Karpas-422 (cell line): Measurements from ENCODE around the gene AMPD3. TPM values are rescaled to one million over a fixed set of nuclear protein-coding genes. Genes with fewer than 3 reads are reported as not detected.

Experiments
- DNase-seq: peaks from one replicate; pipeline ENCODE4 v3.0.0-alpha.2; 2015
- H2AFZ ChIP-seq: fragments of 200-600 bp; sonication (generic); 2 replicates; pipeline ENCODE4 v1.6.1; 2014; ENCODE audit warnings: antibody characterized with exemption, low read length, mixed read lengths
- H3K27ac ChIP-seq: fragments of 200-600 bp; sonication (generic); 2 replicates; pipeline ENCODE4 v1.5.1; 2014; ENCODE audit warnings: mild to moderate bottlenecking, low read length, moderate library complexity
- H3K27me3 ChIP-seq: fragments of 200-600 bp; sonication (generic); 2 replicates; pipeline ENCODE4 v1.6.1; 2014; ENCODE audit warnings: low read length, mixed read lengths
- H3K36me3 ChIP-seq: fragments of 200-600 bp; sonication (generic); 2 replicates; pipeline ENCODE4 v1.6.1; 2014; ENCODE audit warnings: low read length, mixed read lengths; ENCODE audit not compliant: insufficient read depth
- H3K4me1 ChIP-seq: fragments of 200-600 bp; sonication (generic); 2 replicates; pipeline ENCODE4 v1.6.1; 2014; ENCODE audit warnings: mild to moderate bottlenecking, low read length, mixed read lengths
- H3K4me2 ChIP-seq: fragments of 200-600 bp; sonication (generic); 2 replicates; pipeline ENCODE4 v1.6.1; 2014; ENCODE audit warnings: low read length, low read depth, mild to moderate bottlenecking; ENCODE audit not compliant: poor library complexity, severe bottlenecking
- H3K4me3 ChIP-seq: fragments of 200-600 bp; sonication (generic); 2 replicates; pipeline ENCODE4 v1.5.1; 2014; ENCODE audit warnings: mild to moderate bottlenecking, antibody characterized with exemption, low read length, mixed read lengths
- H3K79me2 ChIP-seq: fragments of 200-600 bp; sonication (generic); 2 replicates; pipeline ENCODE4 v1.6.1; 2014; ENCODE audit warnings: mild to moderate bottlenecking, low read length, mixed read lengths
- H3K9ac ChIP-seq: fragments of 200-600 bp; sonication (generic); 2 replicates; pipeline ENCODE4 v1.6.0; 2014; ENCODE audit warnings: low read length
- H3K9me2 ChIP-seq: fragments of 200-600 bp; sonication (generic), shearing (Covaris generic); replicated peaks from 2 replicates; pipeline ENCODE4 v1.6.0; 2014; ENCODE audit warnings: mild to moderate bottlenecking, low read length, moderate library complexity; ENCODE audit not compliant: insufficient read depth
- H3K9me3 ChIP-seq: fragments of 300-700, 200-600 bp; sonication (generic); 2 replicates; pipeline ENCODE4 v1.6.1; 2014; ENCODE audit warnings: low read length, mixed read lengths
- H4K20me1 ChIP-seq: fragments of 200-600 bp; sonication (generic); 2 replicates; pipeline ENCODE4 v1.6.1; 2014; ENCODE audit warnings: mild to moderate bottlenecking, antibody characterized with exemption, low read length, low read depth; ENCODE audit not compliant: insufficient read depth
- total RNA-seq: library from RNA; depleted of rRNA; stranded (reverse); fragments of >200 nt; shearing (Covaris generic); gene quantifications from 2 replicates; pipeline ENCODE4 v1.2.3, GENCODE V29; 2014; ENCODE audit warnings: low replicate concordance

AMPD3 gene
- total RNA-seq, 1 experiment from 2014 or later = 12.5 TPM

- H3K27me3 ChIP-seq = no peaks in the 10 kb centered on the region
- DNase-seq = no peak
- no peaks in the 10 kb centered on the region for H3K79me2 ChIP-seq
- peak overlapping the region; percentile 44 for H3K4me2 ChIP-seq
- no peaks in the 10 kb centered on the region for H4K20me1 ChIP-seq
- H3K9ac ChIP-seq = no peak overlapping the region
- H3K9me2 ChIP-seq = no peaks in the 10 kb centered on the region
- 0 out of 2 replicates have a peak overlapping the region, but pooled peaks have one; percentile 9 for H3K4me3 ChIP-seq
- no peak overlapping the region for H3K27ac ChIP-seq
- H3K9me3 ChIP-seq = no peaks in the 10 kb centered on the region
- no peak overlapping the region for H2AFZ ChIP-seq
- H3K4me1 ChIP-seq = peaks cover 25% of the 10 kb centered on the region
- no peaks in the 10 kb centered on the region for H3K36me3 ChIP-seq
Measured at GRCh38 chr11:10450462-10451425, 4.3 kb upstream of the AMPD3 start.

DNA sequence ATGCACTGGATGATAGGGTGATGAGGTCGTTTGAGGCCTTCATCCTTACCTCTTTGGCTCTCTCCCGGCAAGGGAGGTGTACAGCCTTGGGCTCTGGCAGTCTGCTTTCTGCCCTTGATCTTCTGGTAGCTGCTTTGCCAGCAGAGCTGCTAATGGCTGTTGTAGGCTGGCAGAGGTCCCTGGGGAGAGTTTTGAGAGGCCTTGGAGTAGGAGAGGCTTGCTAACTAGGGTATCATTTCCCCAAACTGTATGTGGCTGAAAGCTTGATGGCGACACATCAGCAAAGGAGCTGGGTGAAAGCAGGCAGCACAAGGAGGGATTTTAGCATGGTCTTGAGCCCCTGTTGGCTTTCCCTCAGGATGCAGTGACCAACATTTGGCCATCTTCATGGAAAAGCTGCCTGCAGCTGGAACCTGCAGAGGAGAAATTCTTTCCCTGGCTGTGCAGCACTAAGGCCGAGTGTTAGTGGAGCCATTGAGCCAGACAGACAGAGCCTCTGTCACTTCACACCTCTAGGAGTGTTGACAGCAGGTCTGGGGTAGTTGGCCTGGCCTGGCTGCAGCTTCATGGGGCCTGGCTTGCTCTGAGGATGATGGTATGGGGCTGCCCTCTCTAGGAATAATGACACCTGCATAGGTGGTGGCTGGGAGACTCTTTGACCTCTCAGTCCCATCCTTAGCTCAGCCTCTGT is 3.5 kb upstream of the AMPD3 start:
- Histone ChIP-seq H3K4me3 (no peak overlapping the region), H2AFZ (no peak overlapping the region), H4K20me1 (no peaks in the 10 kb centered on the region), H3K27me3 (no peaks in the 10 kb centered on the region), H3K9me2 (no peaks in the 10 kb centered on the region), H3K9ac (no peak overlapping the region), H3K27ac (no peak overlapping the region), H3K36me3 (no peaks in the 10 kb centered on the region), H3K4me2 (no peak overlapping the region), H3K79me2 (no peaks in the 10 kb centered on the region), H3K9me3 (no peaks in the 10 kb centered on the region), H3K4me1 (peaks cover 33% of the 10 kb centered on the region)
- DNase-seq = no peak

GRCh38 chr11:10452211-10452767 is 2.8 kb upstream of the AMPD3 start:
- no peak overlapping the region for H2AFZ ChIP-seq
- H4K20me1 ChIP-seq = no peaks in the 10 kb centered on the region
- H3K4me3 ChIP-seq = no peak overlapping the region
- H3K36me3 ChIP-seq = no peaks in the 10 kb centered on the region
- no peaks in the 10 kb centered on the region for H3K9me2 ChIP-seq
- no peaks in the 10 kb centered on the region for H3K27me3 ChIP-seq
- no peaks in the 10 kb centered on the region for H3K9me3 ChIP-seq
- no peaks in the 10 kb centered on the region for H3K79me2 ChIP-seq
- H3K9ac ChIP-seq = no peak overlapping the region
- H3K4me1 ChIP-seq = peaks cover 41% of the 10 kb centered on the region
- no peak overlapping the region for H3K27ac ChIP-seq
- no peak overlapping the region for H3K4me2 ChIP-seq
- DNase-seq = no peak

DNA sequence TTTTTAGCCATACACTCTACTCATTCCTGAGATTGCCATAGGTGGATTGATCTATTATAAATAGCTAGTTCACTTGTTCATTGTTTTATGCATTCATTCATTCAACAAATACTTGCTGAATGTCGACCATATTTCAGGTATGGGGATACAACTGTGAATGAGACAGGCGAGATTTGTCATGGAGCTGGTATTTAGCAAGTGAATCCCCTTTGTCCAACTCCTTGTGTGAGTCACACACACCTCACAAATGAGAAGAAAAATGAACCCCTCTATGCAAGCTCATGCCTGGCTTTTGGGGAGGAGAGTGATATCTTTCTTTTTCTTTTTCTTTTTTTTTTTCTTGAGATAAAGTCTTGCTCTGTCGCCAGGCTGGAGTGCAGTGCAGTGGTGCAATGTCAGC is 1.8 kb upstream of the AMPD3 start:
- H3K36me3 ChIP-seq = no peaks in the 10 kb centered on the region
- H3K79me2 ChIP-seq = no peaks in the 10 kb centered on the region
- no peak for DNase-seq
- no peaks in the 10 kb centered on the region for H3K9me2 ChIP-seq
- H2AFZ ChIP-seq = no peak overlapping the region
- no peaks in the 10 kb centered on the region for H4K20me1 ChIP-seq
- H3K27me3 ChIP-seq = no peaks in the 10 kb centered on the region
- no peak overlapping the region for H3K27ac ChIP-seq
- no peak overlapping the region for H3K4me3 ChIP-seq
- H3K4me2 ChIP-seq = no peak overlapping the region
- no peaks in the 10 kb centered on the region for H3K9me3 ChIP-seq
- H3K4me1 ChIP-seq = peaks cover 49% of the 10 kb centered on the region
- H3K9ac ChIP-seq = no peak overlapping the region

GRCh38 chr11:10455637-10456487 is 798 bp downstream of the AMPD3 start:
- peak; percentile 95 for DNase-seq
- H3K9ac ChIP-seq = peak overlapping the region; percentile 69

DNA sequence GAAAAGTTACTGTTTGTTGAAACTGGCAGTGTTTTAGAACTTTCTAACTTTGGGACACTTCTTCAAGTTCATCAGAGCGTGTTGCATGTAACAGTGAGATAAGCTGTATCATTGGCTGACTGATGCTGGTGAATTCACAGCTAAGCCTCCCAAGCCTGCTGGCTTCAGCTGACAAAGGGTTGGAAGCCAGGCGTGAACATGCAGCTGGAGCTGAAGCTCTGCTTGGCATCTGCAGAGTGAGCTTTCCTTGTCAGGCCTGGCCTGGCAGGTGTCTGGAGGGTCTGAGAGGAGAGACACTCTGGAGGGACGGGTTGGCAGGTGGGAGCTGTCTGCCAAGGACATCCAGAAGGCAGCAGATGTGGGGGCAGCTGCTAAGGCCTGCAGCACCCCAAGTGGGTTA is 1.5 kb downstream of the AMPD3 start:
- Histone ChIP-seq H3K9ac (peak overlapping the region; percentile 69), H3K79me2 (no peaks in the 10 kb centered on the region), H4K20me1 (no peaks in the 10 kb centered on the region), H3K36me3 (no peaks in the 10 kb centered on the region), H3K27me3 (no peaks in the 10 kb centered on the region), H3K9me2 (no peaks in the 10 kb centered on the region), H3K4me1 (peaks cover 65% of the 10 kb centered on the region), H3K9me3 (no peaks in the 10 kb centered on the region), H3K27ac (peak overlapping the region; percentile 93), H3K4me2 (peak overlapping the region; percentile 76), H2AFZ (no peak overlapping the region), H3K4me3 (peak overlapping the region; percentile 65)
- peak; percentile 79 for DNase-seq

More at GRCh38 chr11:10455637-10456487, 798 bp downstream of the AMPD3 start:
- Histone ChIP-seq H3K9me2 (no peaks in the 10 kb centered on the region), H3K79me2 (no peaks in the 10 kb centered on the region), H3K36me3 (no peaks in the 10 kb centered on the region), H3K4me1 (peaks cover 72% of the 10 kb centered on the region), H3K9me3 (no peaks in the 10 kb centered on the region), H3K27ac (peak overlapping the region; percentile 93), H3K27me3 (no peaks in the 10 kb centered on the region), H4K20me1 (no peaks in the 10 kb centered on the region), H3K4me2 (peak overlapping the region; percentile 76), H3K4me3 (peak overlapping the region; percentile 65), H2AFZ (no peak overlapping the region; the same call in 1 of the 2 replicates)

DNA sequence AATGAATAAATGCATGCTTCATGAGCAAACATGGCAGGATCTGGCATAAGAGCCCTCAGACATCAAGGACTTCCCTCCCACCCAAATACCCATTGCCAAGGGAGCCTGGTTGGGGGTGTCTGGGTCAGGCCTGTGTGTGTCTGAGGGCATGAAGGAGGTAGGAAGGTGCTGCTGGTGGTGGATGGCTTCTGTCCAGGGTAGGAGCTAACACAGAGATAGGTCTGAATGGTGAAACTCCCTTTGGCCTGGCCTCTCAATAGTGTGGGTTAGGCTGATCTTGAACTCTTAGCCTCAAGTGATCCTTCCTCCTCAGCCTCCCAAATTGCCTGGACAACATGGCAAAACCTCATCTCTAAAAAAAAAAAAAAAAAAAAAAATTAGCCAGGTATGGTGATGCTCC is 2.8 kb downstream of the AMPD3 start:
- no peaks in the 10 kb centered on the region for H3K9me3 ChIP-seq
- no peaks in the 10 kb centered on the region for H3K79me2 ChIP-seq
- no peaks in the 10 kb centered on the region for H3K9me2 ChIP-seq
- no peak overlapping the region for H3K27ac ChIP-seq
- no peak overlapping the region for H3K4me3 ChIP-seq
- H2AFZ ChIP-seq = no peak overlapping the region
- H3K9ac ChIP-seq = no peak overlapping the region
- peak overlapping the region; percentile 56 for H3K4me2 ChIP-seq
- no peaks in the 10 kb centered on the region for H3K27me3 ChIP-seq
- no peaks in the 10 kb centered on the region for H4K20me1 ChIP-seq
- no peaks in the 10 kb centered on the region for H3K36me3 ChIP-seq
- peaks cover 63% of the 10 kb centered on the region for H3K4me1 ChIP-seq
- DNase-seq = no peak
